ENCODE results near the gene PTP4A2.

PTP4A2 gene

GRCh38 chr1:31857863-31858262 lies 80.3 kb downstream of the PTP4A2 start:
- DNase-seq: no peak

All from NCI-H1105 treated with DMSO at 0.1 percent for 48 hours (cell line).